Lower lobe of right lung (tissue), 2 donors: ENCODE measurements around the gene ESD. TPM values are rescaled to one million over a fixed set of nuclear protein-coding genes. Genes with fewer than 3 reads are reported as not detected.

Experiments used
- ATAC-seq, 2 donors: fragments of 200-7000 bp; cut with Tn5 transposase; one replicate each; pipeline ENCODE4 v1.9.1; 2020 to 2022; ENCODE audit warnings: mild to moderate bottlenecking in 2 of 2, moderate library complexity in 2 of 2
- DNase-seq: peaks from one replicate; pipeline ENCODE4 v3.0.0-alpha.2; 2020
- H3K27ac ChIP-seq: fragments of 200-600 bp; one replicate; pipeline ENCODE4 v1.8.0; 2022
- H3K27me3 ChIP-seq: fragments of 200-600 bp; one replicate; pipeline ENCODE4 v1.8.0; 2022; ENCODE audit warnings: low read depth
- H3K36me3 ChIP-seq: fragments of 200-600 bp; one replicate; pipeline ENCODE4 v1.8.0; 2022; ENCODE audit warnings: mild to moderate bottlenecking
- H3K4me1 ChIP-seq: fragments of 200-600 bp; one replicate; pipeline ENCODE4 v1.8.0; 2022
- H3K4me3 ChIP-seq: fragments of 200-600 bp; one replicate; pipeline ENCODE4 v1.8.0; 2022; ENCODE audit warnings: mild to moderate bottlenecking
- H3K9me3 ChIP-seq: fragments of 200-600 bp; one replicate; pipeline ENCODE4 v1.8.0; 2022
- intact Hi-C: fragments of 100-400 bp; cut with DNase I; formaldehyde crosslinking; loops from one replicate; pipeline ENCODE4 v1.11.0; 2022
- total RNA-seq: library from RNA; stranded (reverse); fragmentation: NEBNext Ultra II Directional; extraction: Animal tissue kit (Norgen Biotek cat#: 25700); gene quantifications from one replicate; pipeline ENCODE4 v1.2.1, GENCODE V29; 2021
- TF ChIP-seq, protein P1 (sequence below): fragments of 200-600 bp; IDR thresholded peaks from one replicate; pipeline ENCODE4 v1.8.0; 2022; ENCODE audit warnings: antibody characterized with exemption, mild to moderate bottlenecking
- donor health status: DM: no; HTN: yes; CAD: no; lungs with severe emphysema.

The ESD gene
- total RNA-seq, 1 donor from 2014 or later: 94.6 TPM

DNA sequence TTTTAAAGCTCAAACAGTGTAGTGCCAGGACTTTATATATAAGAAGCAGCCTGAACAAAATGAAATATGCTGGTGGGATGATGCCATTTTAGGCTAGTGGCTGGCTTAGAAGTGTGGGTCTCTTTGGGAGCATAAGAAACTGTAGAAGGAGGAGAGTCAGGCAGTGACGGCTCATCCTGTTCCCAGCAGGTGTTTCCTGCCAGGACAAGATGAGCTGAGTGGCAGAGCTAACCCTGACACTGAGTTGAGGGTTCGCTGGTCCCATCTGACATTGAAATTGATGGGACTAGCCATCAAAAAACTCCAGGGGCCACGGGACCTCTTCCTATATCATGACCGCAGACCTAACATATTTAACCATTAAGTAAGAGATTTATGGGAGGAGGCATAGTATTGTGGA lies 51.3 kb downstream of the ESD start:
- TF ChIP-seq, protein P1, sequence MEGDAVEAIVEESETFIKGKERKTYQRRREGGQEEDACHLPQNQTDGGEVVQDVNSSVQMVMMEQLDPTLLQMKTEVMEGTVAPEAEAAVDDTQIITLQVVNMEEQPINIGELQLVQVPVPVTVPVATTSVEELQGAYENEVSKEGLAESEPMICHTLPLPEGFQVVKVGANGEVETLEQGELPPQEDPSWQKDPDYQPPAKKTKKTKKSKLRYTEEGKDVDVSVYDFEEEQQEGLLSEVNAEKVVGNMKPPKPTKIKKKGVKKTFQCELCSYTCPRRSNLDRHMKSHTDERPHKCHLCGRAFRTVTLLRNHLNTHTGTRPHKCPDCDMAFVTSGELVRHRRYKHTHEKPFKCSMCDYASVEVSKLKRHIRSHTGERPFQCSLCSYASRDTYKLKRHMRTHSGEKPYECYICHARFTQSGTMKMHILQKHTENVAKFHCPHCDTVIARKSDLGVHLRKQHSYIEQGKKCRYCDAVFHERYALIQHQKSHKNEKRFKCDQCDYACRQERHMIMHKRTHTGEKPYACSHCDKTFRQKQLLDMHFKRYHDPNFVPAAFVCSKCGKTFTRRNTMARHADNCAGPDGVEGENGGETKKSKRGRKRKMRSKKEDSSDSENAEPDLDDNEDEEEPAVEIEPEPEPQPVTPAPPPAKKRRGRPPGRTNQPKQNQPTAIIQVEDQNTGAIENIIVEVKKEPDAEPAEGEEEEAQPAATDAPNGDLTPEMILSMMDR: no peak
- intact Hi-C loops: no loop called here

DNA sequence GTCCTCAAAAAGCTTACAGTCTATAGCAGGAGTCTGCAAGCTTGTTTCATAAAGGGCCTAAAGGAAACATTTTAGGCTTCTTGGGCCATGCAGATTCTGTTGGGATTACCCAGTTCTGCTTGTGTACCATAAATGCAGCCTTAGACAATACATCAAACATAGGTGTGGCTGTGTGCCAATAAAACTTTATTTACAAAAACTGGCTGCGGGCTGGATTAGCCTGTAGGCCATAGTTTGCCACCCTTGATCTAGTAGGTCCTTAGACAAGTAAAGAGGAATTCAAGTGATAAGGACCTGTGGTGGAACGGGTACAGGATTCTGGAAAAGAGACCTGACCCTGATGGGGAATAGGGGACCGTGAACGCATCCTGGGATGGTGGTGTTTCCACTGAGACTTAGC lies 51.9 kb downstream of the ESD start:
- no peak overlapping the region for H3K4me3 ChIP-seq
- peaks cover 67% of the 10 kb centered on the region for H3K36me3 ChIP-seq
- H3K4me1 ChIP-seq: no peaks in the 10 kb centered on the region
- ATAC-seq: no peak
- no peak overlapping the region for H3K27ac ChIP-seq
- intact Hi-C loops: no loop called here
- H3K9me3 ChIP-seq: no peaks in the 10 kb centered on the region
- no peaks in the 10 kb centered on the region for H3K27me3 ChIP-seq
- no peak for DNase-seq
- TF ChIP-seq, protein P1: no peak

More for the DNA sequence above, 51.3 kb downstream of the ESD start:
- no peaks in the 10 kb centered on the region for H3K4me1 ChIP-seq
- H3K4me3 ChIP-seq: no peak overlapping the region
- H3K27me3 ChIP-seq: no peaks in the 10 kb centered on the region
- peaks cover 69% of the 10 kb centered on the region for H3K36me3 ChIP-seq
- H3K9me3 ChIP-seq: no peaks in the 10 kb centered on the region
- no peak overlapping the region for H3K27ac ChIP-seq
- DNase-seq (no peak), ATAC-seq (no peak)

DNA sequence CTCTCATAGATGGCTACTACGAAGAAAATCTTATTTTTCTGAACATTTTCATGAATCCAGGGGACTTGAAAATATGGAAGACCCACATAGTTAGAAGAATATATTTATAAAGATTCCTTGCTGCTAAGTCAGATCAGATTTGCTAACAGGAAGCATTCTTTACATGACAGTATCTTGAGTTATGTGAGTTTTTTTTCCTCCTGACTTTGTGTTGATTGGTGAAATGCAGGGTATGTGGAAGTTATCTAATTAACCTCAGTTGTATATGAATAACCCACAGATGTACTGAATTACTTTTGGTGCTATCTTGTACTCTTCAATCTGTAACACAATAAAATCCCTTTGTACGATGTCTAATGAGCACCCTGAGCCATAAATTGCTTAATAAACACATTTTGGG lies 53.8 kb downstream of the ESD start:
- Histone ChIP-seq H3K36me3 (peaks cover 55% of the 10 kb centered on the region), H3K27ac (no peak overlapping the region), H3K4me1 (no peaks in the 10 kb centered on the region), H3K4me3 (no peak overlapping the region), H3K27me3 (no peaks in the 10 kb centered on the region), H3K9me3 (no peaks in the 10 kb centered on the region)
- TF ChIP-seq, protein P1: no peak
- intact Hi-C loops: no loop called here
- DNase-seq (no peak), ATAC-seq (no peak)

DNA sequence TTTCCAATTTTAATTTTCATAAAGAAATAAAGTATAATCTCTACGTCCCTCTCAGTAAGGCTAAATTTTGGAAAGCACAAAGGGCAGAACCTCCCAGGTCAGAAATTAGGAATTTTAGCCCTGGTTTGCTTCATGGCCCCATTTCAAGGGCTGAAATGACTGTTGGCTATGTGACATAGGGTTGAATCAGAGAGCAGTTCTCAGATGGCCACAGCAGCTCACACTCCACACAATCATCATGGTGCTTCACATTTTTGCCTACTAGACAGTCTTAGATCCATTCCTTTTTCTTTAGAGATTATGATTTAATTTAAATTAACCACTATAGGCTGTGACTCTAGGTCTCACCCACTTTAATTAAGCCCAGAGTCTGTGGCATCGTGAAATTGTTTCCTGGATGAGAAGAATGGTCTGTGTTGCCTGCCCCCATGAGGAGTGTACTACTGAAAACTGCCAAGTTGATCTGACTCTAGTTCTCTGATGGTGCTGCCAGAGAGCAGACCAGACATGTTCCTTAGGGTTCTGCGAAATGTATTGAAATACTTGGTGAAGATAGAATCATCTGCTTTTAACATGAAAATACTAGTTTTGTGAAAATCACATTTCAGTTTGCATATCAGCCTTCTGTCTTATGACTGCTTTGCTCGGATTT lies 57.4 kb downstream of the ESD start:
- intact Hi-C loops: no loop called here
- no peak for ATAC-seq

DNA sequence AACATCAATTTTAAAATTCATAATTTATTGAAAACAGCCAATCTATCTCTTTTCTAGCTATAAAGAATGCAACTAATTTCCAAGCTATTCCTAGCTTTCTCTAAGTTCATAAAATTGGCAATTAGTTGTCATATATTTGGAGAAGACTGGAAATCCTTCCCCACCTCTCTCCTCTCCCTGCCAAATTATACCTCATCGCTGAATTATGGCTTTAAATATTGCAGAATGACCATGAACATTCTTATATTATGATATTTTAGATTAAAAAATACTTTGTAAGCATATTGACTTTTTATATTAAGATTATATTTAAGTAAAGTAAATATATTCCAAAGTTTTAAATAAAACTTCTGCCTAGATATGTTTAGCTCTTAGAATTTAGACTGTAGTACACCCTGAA lies 58.2 kb downstream of the ESD start:
- ATAC-seq (no peak), DNase-seq (no peak)
- Histone ChIP-seq H3K4me1 (no peaks in the 10 kb centered on the region), H3K27ac (no peak overlapping the region), H3K4me3 (no peak overlapping the region), H3K9me3 (no peaks in the 10 kb centered on the region), H3K27me3 (no peaks in the 10 kb centered on the region), H3K36me3 (peaks cover 44% of the 10 kb centered on the region)
- TF ChIP-seq, protein P1: no peak
- intact Hi-C loops: no loop called here

More for the DNA sequence above, 57.4 kb downstream of the ESD start:
- no peaks in the 10 kb centered on the region for H3K4me1 ChIP-seq
- TF ChIP-seq, protein P1: no peak
- H3K36me3 ChIP-seq: peaks cover 41% of the 10 kb centered on the region
- H3K9me3 ChIP-seq: no peaks in the 10 kb centered on the region
- DNase-seq: no peak
- no peak overlapping the region for H3K4me3 ChIP-seq
- H3K27me3 ChIP-seq: no peaks in the 10 kb centered on the region
- H3K27ac ChIP-seq: no peak overlapping the region
